SK-N-DZ (cell line): ENCODE results near the gene MESP1.

Experiments
- DNase-seq: peaks from one replicate; pipeline ENCODE4 v3.0.0-alpha.2; 2015; ENCODE audit warnings: low spot score

The MESP1 gene

DNA sequence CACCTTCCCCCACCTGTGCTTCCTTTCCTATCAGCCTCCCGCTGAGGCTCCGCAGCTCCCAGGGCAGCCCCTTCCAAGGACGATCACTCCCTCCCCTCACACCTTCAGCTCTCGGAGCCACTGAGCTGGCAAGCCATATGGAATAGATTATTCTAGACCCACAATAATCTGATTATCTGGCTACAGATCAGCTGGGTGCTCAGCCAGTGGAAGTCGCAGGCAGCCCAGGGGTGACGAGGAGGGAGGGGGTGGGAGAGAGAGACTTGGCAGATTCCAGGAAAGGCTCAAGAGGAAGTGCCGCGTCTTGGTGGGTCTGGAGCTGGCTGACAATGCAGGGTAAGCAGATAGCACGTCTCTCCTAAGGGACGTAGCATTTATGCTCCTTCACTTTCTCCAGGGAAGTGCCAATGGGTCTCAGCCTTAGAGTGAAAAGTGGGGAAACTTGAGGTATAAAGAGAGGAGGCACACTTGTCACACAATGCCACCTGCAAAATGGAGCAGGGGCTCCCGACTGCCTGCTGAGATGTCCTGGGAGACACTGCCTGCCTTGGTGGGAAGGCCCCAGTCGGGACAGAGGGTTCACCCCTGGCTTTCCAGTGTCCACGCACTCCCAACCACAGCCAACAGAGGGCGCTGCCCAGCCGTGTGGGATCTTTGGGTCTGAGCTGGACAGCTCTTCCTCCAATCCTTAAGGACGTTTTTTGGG, 9.4 kb upstream of the MESP1 start:
- DNase-seq: peak; percentile 77

GRCh38 chr15:89759835-89760234, 8.8 kb upstream of the MESP1 start:
- DNase-seq: no peak

- no peak for DNase-seq
These were observed 7.9 kb upstream of the MESP1 start for GRCh38 chr15:89758981-89759380.

- no peak for DNase-seq
These were observed 7.2 kb upstream of the MESP1 start for GRCh38 chr15:89758283-89758682.

GRCh38 chr15:89756897-89757296, 5.8 kb upstream of the MESP1 start:
- no peak for DNase-seq

GRCh38 chr15:89755701-89756100, 4.7 kb upstream of the MESP1 start:
- no peak for DNase-seq

DNA sequence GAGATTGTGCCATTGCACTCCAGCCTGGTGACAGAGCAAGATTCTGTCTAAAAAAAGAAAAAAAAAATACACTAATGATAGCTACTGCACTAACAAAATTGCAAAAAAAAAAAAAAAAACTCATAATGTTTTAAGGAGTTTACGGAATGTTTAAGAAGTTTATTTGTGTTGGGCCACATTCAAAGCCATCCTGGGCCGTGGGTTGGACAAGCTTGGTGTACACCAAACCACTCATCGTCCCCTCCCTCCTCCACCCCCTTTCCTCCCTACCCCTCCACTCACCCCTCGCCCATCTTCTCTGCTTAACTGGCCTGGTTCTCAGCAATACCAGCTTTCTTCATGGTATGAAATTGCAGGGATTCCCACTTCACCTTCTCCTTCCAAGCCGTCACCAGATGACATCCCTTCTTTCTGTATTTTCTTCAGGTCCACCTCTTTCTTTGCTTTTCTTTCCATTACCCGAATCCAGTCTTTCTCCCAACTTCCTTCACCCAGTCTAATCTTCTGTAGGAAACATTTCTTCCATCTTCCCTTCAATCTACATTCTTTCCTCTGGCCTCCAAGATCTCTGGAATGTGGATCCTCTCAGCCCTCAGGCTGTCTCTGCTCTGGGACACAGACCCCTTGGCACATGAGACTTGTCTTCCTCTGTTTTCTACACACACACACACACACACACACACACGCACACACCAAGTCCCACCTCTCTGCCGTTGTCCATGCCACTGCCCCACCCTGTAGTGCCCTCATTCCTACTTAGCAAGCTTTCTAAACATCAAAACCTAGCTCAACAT, 3.5 kb upstream of the MESP1 start:
- no peak for DNase-seq

DNA sequence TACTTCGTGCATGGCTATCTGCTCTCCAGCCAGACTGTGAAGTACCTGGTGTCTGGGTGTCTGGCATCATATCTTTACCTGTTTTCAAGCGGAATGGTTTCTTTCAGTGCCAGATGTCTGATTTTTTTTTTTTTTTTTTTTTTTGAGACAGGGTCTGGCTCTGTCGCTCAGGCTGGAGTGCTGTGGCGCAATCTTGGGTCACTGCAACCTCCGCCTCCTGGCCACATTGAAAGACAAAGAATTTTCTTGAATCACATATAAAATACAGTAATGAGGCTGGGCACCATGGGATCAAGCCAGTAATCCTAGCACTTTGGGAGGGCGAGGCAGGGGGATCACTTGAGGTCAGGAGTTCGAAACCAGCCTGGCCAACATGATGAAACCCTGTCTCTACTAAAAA, 2.8 kb upstream of the MESP1 start:
- DNase-seq: no peak

DNA sequence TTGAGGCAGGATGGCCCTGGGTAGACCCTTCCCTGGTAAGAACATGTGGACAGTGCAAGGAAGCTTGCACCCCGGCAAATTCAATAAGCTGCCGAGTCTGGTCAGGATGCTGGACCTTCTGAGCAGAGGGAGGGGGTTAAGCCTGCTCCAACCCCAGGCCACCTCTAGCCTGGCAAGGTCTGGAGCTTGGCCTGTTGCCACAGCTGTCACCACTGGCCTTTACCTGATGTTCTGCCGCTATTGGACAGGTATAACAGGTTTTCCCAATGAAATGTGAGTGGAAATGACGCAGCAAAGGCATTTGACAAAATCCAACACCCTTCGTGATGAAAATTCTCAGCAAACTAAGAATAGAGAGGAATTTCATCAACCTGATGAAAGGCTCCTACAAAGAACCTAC, 699 bp upstream of the MESP1 start:
- no peak for DNase-seq

DNA sequence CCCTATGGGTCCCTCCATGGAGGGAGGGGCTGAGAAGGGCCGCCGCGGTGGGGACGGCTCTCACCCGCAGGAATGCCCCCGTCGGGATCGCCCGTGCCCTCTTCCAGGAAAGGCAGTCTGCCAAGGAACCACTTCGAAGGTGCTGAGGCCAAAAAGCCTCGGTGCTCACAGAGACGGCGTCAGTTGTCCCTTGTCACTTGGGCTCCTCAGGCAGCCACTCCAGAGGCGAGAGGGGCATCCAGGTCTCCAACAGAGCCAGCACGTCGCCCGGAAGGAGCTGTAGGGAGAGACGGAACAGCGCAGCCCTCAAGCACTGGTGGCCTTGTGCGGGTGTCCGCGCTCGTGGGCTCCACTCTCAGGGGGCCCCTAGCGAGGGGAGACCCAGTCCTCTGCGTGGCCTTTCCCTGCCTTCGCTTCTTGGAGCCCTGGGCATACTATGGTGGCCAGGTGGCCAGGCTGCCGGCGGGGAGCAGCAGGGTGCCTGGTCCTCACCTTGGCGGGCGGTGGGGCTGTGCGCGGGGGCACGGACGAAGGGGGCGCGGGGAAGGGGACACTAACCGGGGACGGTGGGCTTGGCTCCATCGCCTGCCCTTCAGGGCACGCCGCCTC, 994 bp downstream of the MESP1 start:
- DNase-seq: no peak

GRCh38 chr15:89749526-89749925, 1.5 kb downstream of the MESP1 start:
- no peak for DNase-seq

GRCh38 chr15:89749054-89749453, 2.0 kb downstream of the MESP1 start:
- no peak for DNase-seq

DNA sequence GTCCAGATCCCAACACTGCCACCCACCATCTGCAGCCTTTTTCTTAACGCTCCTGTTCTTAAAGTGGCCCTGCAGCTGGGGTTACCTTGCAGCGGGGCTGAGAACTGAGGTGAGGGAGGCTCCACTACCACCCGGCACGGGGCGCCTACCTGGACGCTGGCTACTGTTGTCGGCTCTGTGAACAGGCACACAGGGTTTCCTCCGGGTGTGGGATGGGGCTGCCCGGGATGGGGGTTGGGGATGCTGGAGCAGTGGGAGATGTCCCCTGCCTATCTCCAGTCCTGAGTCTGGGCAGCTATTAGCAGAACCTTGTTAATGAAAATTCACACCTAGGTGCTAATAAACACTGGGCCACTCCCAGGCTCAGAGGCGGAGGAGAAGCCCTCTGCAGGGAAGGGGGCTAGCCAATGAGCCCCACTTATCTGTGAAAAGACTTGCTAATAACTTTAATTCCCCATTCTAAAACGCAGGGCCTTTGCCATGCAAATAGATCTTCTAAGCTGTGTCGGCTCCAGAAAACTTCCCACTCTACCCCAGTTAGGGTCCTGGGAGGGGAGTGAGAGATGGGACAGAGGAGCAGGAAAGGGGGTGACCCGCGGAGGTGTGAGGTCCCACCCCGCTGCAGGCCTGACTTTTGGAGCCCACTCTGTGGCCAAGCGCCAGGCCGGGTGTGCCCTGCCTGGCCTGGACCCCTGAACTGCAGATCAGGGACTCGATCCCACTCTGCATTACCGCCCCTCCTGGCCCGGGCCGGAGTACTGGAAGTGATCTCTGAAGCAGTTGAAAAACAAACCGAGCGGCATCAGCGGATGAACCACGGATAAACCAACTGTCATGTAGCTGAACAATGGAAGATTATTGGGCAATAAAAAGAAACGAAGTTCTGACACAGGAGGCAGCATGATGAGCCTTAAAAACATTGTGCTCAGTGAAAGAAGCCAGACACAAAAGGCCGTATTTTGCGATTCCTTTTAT, 3.1 kb downstream of the MESP1 start:
- DNase-seq: no peak

GRCh38 chr15:89746386-89746780, 4.7 kb downstream of the MESP1 start:
- DNase-seq: no peak

DNA sequence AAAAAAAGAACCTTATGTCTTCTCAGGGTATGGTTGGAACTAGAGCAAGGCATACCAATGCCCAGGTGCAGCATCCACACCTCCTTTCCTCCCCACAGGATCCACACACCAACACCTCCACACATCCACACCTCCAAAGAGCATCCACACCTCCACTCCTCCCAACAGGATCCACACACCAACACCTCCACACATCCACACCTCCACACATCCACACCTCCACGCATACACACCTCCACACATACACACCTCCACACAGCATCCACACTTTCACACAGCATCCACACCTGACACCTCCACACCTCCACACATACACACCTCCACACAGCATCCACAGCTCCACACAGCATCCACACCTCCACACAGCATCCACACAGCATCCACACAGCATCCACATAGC, 5.3 kb downstream of the MESP1 start:
- no peak for DNase-seq

DNA sequence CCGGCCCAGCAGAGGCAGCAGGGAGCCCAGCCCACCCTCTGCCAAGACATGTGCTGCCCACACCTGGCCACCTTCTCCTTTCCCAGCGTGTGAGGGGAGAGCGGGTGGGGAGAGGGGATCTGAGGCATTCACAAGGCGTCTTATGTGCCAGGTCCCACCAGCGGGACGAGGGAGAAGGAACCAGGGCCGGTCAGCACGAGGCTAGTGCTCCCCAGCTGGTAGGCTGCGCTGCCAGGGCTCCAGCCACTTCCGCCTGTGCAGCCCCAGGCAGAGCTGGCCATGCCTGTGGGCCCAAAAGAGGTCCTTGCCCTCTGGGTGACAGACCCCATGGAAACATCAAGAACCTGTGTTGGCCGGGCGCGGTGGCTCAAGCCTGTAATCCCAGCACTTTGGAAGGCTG, 5.9 kb downstream of the MESP1 start:
- DNase-seq: no peak

- DNase-seq: no peak
These were observed 7.5 kb downstream of the MESP1 start for GRCh38 chr15:89743594-89743993.

GRCh38 chr15:89743011-89743410, 8.0 kb downstream of the MESP1 start:
- no peak for DNase-seq

- DNase-seq: peak; percentile 77
These were observed 10.9 kb downstream of the MESP1 start for GRCh38 chr15:89740137-89740536.

GRCh38 chr15:89735773-89736172, 15.3 kb downstream of the MESP1 start:
- DNase-seq: no peak

DNA sequence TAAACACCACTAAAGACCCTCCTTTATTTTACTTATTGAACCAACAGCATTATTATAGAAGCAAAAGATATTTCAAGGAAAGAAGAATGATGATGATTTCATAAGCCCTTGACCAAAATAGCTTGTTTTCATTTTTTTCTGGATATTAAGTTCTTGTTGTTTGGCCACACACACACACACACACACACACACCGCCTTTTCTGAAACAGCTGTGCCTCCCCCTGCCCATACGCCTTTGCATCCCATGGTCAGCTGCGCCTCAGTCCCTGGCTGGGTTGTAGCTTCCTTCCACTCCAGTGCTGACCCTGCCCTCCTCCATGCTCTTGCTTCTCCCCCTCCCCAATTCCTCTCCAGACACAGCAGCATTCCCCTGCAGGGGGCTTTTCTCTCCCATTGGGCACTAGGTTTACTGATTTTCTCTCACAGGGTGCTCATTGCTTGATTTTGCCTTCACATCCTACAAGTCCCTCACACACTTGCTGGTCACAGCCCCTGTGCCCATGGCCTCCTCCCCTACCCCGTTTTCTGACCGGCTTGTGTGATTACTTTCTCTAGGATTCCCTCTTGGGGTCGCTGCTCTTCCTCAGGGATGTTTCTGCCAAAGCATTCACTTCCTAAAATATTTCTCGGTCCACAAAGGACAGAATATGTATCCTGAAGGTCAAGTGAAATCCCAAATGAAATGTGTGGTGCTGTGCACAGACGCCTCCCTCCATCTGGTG, 18.4 kb downstream of the MESP1 start:
- no peak for DNase-seq
